Measurements from ENCODE around the gene ZNF768.

DNA sequence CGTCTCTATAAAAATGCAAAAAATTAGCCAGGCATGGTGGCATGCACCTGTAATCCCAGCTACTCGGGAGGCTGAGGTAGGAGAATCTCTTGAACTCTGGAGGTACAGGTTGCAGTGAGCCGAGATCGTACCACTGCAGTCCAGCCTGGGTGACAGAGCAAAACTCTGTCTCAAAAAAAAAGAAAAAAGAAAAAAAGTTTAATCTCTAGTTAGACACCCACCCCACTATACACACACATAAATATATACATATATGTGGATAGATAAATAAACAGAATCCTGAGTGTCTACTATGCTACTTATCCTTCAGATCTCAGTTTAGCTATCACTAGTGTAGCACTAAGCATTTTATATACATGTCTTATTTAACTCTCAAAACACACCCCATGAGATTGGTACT lies 35.1 kb downstream of the ZNF768 start:
- TF ChIP-seq, protein P1, sequence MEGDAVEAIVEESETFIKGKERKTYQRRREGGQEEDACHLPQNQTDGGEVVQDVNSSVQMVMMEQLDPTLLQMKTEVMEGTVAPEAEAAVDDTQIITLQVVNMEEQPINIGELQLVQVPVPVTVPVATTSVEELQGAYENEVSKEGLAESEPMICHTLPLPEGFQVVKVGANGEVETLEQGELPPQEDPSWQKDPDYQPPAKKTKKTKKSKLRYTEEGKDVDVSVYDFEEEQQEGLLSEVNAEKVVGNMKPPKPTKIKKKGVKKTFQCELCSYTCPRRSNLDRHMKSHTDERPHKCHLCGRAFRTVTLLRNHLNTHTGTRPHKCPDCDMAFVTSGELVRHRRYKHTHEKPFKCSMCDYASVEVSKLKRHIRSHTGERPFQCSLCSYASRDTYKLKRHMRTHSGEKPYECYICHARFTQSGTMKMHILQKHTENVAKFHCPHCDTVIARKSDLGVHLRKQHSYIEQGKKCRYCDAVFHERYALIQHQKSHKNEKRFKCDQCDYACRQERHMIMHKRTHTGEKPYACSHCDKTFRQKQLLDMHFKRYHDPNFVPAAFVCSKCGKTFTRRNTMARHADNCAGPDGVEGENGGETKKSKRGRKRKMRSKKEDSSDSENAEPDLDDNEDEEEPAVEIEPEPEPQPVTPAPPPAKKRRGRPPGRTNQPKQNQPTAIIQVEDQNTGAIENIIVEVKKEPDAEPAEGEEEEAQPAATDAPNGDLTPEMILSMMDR (IDR thresholded peaks at IDR 0.05), result no peak
- no peak for TF ChIP-seq POLR2A (IDR thresholded peaks at IDR 0.05)
